NCI-H2227 (cell line): Measurements from ENCODE around the gene ZNF710.

Experiments used
- DNase-seq: peaks from one replicate; lab custom pipeline; 2025; ENCODE audit not compliant: unreplicated experiment; lab: John Stamatoyannopoulos, UW

The ZNF710 gene

GRCh38 chr15:90016721-90017120 is 15.6 kb downstream of the ZNF710 start:
- no peak for DNase-seq

GRCh38 chr15:90018216-90018831 is 17.2 kb downstream of the ZNF710 start:
- no peak for DNase-seq

- no peak for DNase-seq
These were observed 18.5 kb downstream of the ZNF710 start for GRCh38 chr15:90019611-90020010.

- DNase-seq: no peak
These were observed 19.1 kb downstream of the ZNF710 start for GRCh38 chr15:90020021-90020735.

- DNase-seq: no peak
These were observed 19.9 kb downstream of the ZNF710 start for GRCh38 chr15:90020936-90021507.

- no peak for DNase-seq
These were observed 21.2 kb downstream of the ZNF710 start for GRCh38 chr15:90022345-90022744.

GRCh38 chr15:90022905-90023700 is 22.0 kb downstream of the ZNF710 start:
- no peak for DNase-seq

- no peak for DNase-seq
These were observed 23.3 kb downstream of the ZNF710 start for GRCh38 chr15:90024406-90024805.

GRCh38 chr15:90025489-90026033 is 24.4 kb downstream of the ZNF710 start:
- no peak for DNase-seq

- no peak for DNase-seq
These were observed 27.3 kb downstream of the ZNF710 start for GRCh38 chr15:90028376-90028944.

GRCh38 chr15:90029024-90029423 is 27.9 kb downstream of the ZNF710 start:
- no peak for DNase-seq

- no peak for DNase-seq
These were observed 29.3 kb downstream of the ZNF710 start for GRCh38 chr15:90030376-90030775.

GRCh38 chr15:90031231-90031791 is 30.2 kb downstream of the ZNF710 start:
- no peak for DNase-seq

GRCh38 chr15:90033006-90033405 is 31.9 kb downstream of the ZNF710 start:
- DNase-seq: no peak

GRCh38 chr15:90033448-90033847 is 32.3 kb downstream of the ZNF710 start:
- no peak for DNase-seq

GRCh38 chr15:90035095-90035839 is 34.1 kb downstream of the ZNF710 start:
- no peak for DNase-seq

GRCh38 chr15:90035840-90036230 is 34.7 kb downstream of the ZNF710 start:
- no peak for DNase-seq

GRCh38 chr15:90036343-90036742 is 35.2 kb downstream of the ZNF710 start:
- DNase-seq: no peak

- DNase-seq: no peak
These were observed 35.8 kb downstream of the ZNF710 start for GRCh38 chr15:90036806-90037510.

GRCh38 chr15:90037511-90037860 is 36.4 kb downstream of the ZNF710 start:
- no peak for DNase-seq
